Brain microvascular endothelial cell (primary cell): ENCODE results near the gene KNG1.

Source experiments
- DNase-seq: peaks from one replicate; pipeline ENCODE4 v3.0.0-alpha.2; 2020
- H3K27ac ChIP-seq: fragments of 250-450 bp; sonication (Bioruptor Pico); 2 replicates; pipeline ENCODE4 v1.5.1; 2020; ENCODE audit warnings: mild to moderate bottlenecking, moderate library complexity
- H3K27me3 ChIP-seq: fragments of 250-450 bp; sonication (Bioruptor Pico); replicated peaks from 2 replicates; pipeline ENCODE4 v1.5.1; 2020; ENCODE audit warnings: mild to moderate bottlenecking
- H3K36me3 ChIP-seq: fragments of 250-450 bp; sonication (Bioruptor Pico); replicated peaks from 2 replicates; pipeline ENCODE4 v1.5.1; 2020; ENCODE audit warnings: mild to moderate bottlenecking
- H3K4me3 ChIP-seq: 2 replicates; pipeline ENCODE4 v1.5.1; 2011; ENCODE audit warnings: low read depth, mild to moderate bottlenecking, control low read depth, low read length, moderate library complexity
- CTCF ChIP-seq: IDR thresholded peaks from 2 replicates; pipeline ENCODE4 v1.5.1; 2011; ENCODE audit warnings: low read depth, mild to moderate bottlenecking, moderate library complexity, low read length, control low read depth, inconsistent platforms; ENCODE audit errors: missing control alignments
- in situ Hi-C: cut with HindIII; loops from 2 replicates; pipeline ENCODE4 v1.10.0; 2017; ENCODE audit warnings: low sequenced_read_pairs, low pct_ligation_motif_present

The KNG1 gene

GRCh38 chr3:186785495-186786018 lies 68.4 kb downstream of the KNG1 start:
- no peak for TF ChIP-seq CTCF
- in situ Hi-C loops, result no loop called here
- DNase-seq, result no peak
- H3K36me3 ChIP-seq, result peaks cover 68% of the 10 kb centered on the region
- H3K27ac ChIP-seq, result no peak overlapping the region
- H3K4me3 ChIP-seq, result peak overlapping the region; percentile 75
- no peaks in the 10 kb centered on the region for H3K27me3 ChIP-seq

GRCh38 chr3:186786922-186787321 lies 69.8 kb downstream of the KNG1 start:
- H3K36me3 ChIP-seq, result peaks cover 68% of the 10 kb centered on the region
- DNase-seq, result no peak
- no peak overlapping the region for H3K27ac ChIP-seq
- TF ChIP-seq CTCF, result no peak
- peak overlapping the region; percentile 75 for H3K4me3 ChIP-seq
- no peaks in the 10 kb centered on the region for H3K27me3 ChIP-seq
- in situ Hi-C loops, result no loop called here

GRCh38 chr3:186787642-186788481 lies 70.7 kb downstream of the KNG1 start:
- Histone ChIP-seq H3K36me3 (peaks cover 68% of the 10 kb centered on the region), H3K27me3 (no peaks in the 10 kb centered on the region), H3K4me3 (peak overlapping the region; percentile 75), H3K27ac (no peak overlapping the region)
- no peak for TF ChIP-seq CTCF
- DNase-seq, result no peak
- in situ Hi-C loops, result no loop called here

GRCh38 chr3:186788482-186789370 lies 71.6 kb downstream of the KNG1 start:
- no peaks in the 10 kb centered on the region for H3K27me3 ChIP-seq
- peaks cover 65% of the 10 kb centered on the region for H3K36me3 ChIP-seq
- TF ChIP-seq CTCF, result no peak
- in situ Hi-C loops, result no loop called here
- no peak overlapping the region for H3K27ac ChIP-seq
- H3K4me3 ChIP-seq, result no peak overlapping the region
- no peak for DNase-seq

GRCh38 chr3:186789554-186790260 lies 72.5 kb downstream of the KNG1 start:
- in situ Hi-C loops, result no loop called here
- no peak overlapping the region for H3K27ac ChIP-seq

More at GRCh38 chr3:186789554-186790260, 72.5 kb downstream of the KNG1 start:
- no peak for DNase-seq
- no peak overlapping the region for H3K4me3 ChIP-seq
- H3K27me3 ChIP-seq, result no peaks in the 10 kb centered on the region
- TF ChIP-seq CTCF, result no peak
- peaks cover 57% of the 10 kb centered on the region for H3K36me3 ChIP-seq
